HG03378 (cell line): ENCODE data around the gene GNLY.
A peak's percentile ranks its signal among the peaks of the same experiment; 100 is the strongest.

ENCODE experiments used
- ATAC-seq: cut with Tn5 transposase; IDR thresholded peaks from one replicate; pipeline ENCODE4 v1.9.1; 2021; ENCODE audit warnings: mild to moderate bottlenecking, moderate library complexity; ENCODE audit not compliant: unreplicated experiment

Gene GNLY

GRCh38 chr2:85723707-85724360 lies 29.7 kb downstream of the GNLY start:
- ATAC-seq: no peak

- ATAC-seq: no peak
Observed at GRCh38 chr2:85724731-85725181, 30.6 kb downstream of the GNLY start.

- ATAC-seq: no peak
Observed at GRCh38 chr2:85725451-85725850, 31.3 kb downstream of the GNLY start.

- no peak for ATAC-seq
Observed at GRCh38 chr2:85727798-85728197, 33.6 kb downstream of the GNLY start.

- ATAC-seq: no peak
Observed at GRCh38 chr2:85728342-85728741, 34.2 kb downstream of the GNLY start.

- ATAC-seq: peak; percentile 53
Observed at GRCh38 chr2:85728883-85729824, 35.0 kb downstream of the GNLY start.

GRCh38 chr2:85729825-85730510 lies 35.8 kb downstream of the GNLY start:
- no peak for ATAC-seq

GRCh38 chr2:85730686-85731230 lies 36.6 kb downstream of the GNLY start:
- ATAC-seq: no peak

GRCh38 chr2:85731606-85732005 lies 37.4 kb downstream of the GNLY start:
- ATAC-seq: no peak

- no peak for ATAC-seq
Observed at GRCh38 chr2:85732467-85733120, 38.4 kb downstream of the GNLY start.

- no peak for ATAC-seq
Observed at GRCh38 chr2:85733121-85733960, 39.2 kb downstream of the GNLY start.

- ATAC-seq: no peak
Observed at GRCh38 chr2:85734015-85734414, 39.9 kb downstream of the GNLY start.

- no peak for ATAC-seq
Observed at GRCh38 chr2:85734942-85735608, 40.9 kb downstream of the GNLY start.

- ATAC-seq: no peak
Observed at GRCh38 chr2:85735691-85736090, 41.5 kb downstream of the GNLY start.

- no peak for ATAC-seq
Observed at GRCh38 chr2:85736456-85737355, 42.5 kb downstream of the GNLY start.

- ATAC-seq: no peak
Observed at GRCh38 chr2:85737481-85737880, 43.3 kb downstream of the GNLY start.

GRCh38 chr2:85737961-85738360 lies 43.8 kb downstream of the GNLY start:
- ATAC-seq: no peak

GRCh38 chr2:85740193-85740592 lies 46.0 kb downstream of the GNLY start:
- ATAC-seq: no peak
